GM23248 (cell line): Measurements from ENCODE around the gene RPS6KC1. TPM values are rescaled to one million over a fixed set of nuclear protein-coding genes. Genes with fewer than 3 reads are reported as not detected.

Source experiments
- DNase-seq: peaks from one replicate; pipeline ENCODE4 v3.0.0-alpha.2; 2015
- H2AFZ ChIP-seq: fragments of 200-600 bp; sonication (generic); 2 replicates; pipeline ENCODE4 v1.6.1; 2016; ENCODE audit warnings: antibody characterized with exemption
- H3F3A ChIP-seq: fragments of 200-600 bp; sonication (generic); 2 replicates; pipeline ENCODE4 v1.6.1; 2016; ENCODE audit warnings: mild to moderate bottlenecking, antibody characterized with exemption, mixed run types; ENCODE audit not compliant: insufficient read depth
- H3K27ac ChIP-seq: fragments of 200-600 bp; sonication (generic); 2 replicates; pipeline ENCODE4 v1.5.1; 2016; ENCODE audit warnings: mild to moderate bottlenecking
- H3K27me3 ChIP-seq: fragments of 200-600 bp; sonication (generic); replicated peaks from 2 replicates; pipeline ENCODE4 v1.6.1; 2016; ENCODE audit warnings: mild to moderate bottlenecking; ENCODE audit not compliant: insufficient read depth
- H3K36me3 ChIP-seq: fragments of 200-600 bp; sonication (generic); 2 replicates; pipeline ENCODE4 v1.6.1; 2016; ENCODE audit warnings: low read depth, mild to moderate bottlenecking
- H3K4me1 ChIP-seq: fragments of 200-600 bp; sonication (generic); 2 replicates; pipeline ENCODE4 v1.6.1; 2016; ENCODE audit warnings: mild to moderate bottlenecking; ENCODE audit not compliant: insufficient read depth
- H3K4me2 ChIP-seq: fragments of 200-600 bp; sonication (generic); one replicate; pipeline ENCODE4 v1.6.1; 2016; ENCODE audit warnings: mild to moderate bottlenecking; ENCODE audit not compliant: unreplicated experiment
- H3K4me3 ChIP-seq: fragments of 200-600 bp; sonication (generic); 2 replicates; pipeline ENCODE4 v1.5.1; 2016; ENCODE audit warnings: mild to moderate bottlenecking
- H3K79me2 ChIP-seq: fragments of 200-600 bp; sonication (generic); 2 replicates; pipeline ENCODE4 v1.6.1; 2016; ENCODE audit warnings: mild to moderate bottlenecking; ENCODE audit not compliant: insufficient read depth
- H3K9ac ChIP-seq: fragments of 200-600 bp; sonication (generic); 2 replicates; pipeline ENCODE4 v1.6.1; 2016; ENCODE audit warnings: mild to moderate bottlenecking
- H3K9me2 ChIP-seq: fragments of 200-600 bp; sonication (generic); 2 replicates; pipeline ENCODE4 v1.6.1; 2016; ENCODE audit warnings: mixed run types, mild to moderate bottlenecking, moderate library complexity; ENCODE audit not compliant: insufficient read depth
- H3K9me3 ChIP-seq: fragments of 200-600 bp; sonication (generic); one replicate; pipeline ENCODE4 v1.6.1; 2017; ENCODE audit warnings: low read depth
- H4K20me1 ChIP-seq: fragments of 200-600 bp; sonication (generic); 2 replicates; pipeline ENCODE4 v1.6.0; 2016; ENCODE audit not compliant: insufficient read depth
- EZH2 ChIP-seq: fragments of 200-600 bp; sonication (generic); IDR thresholded peaks from 2 replicates; pipeline ENCODE4 v1.6.1; 2018; ENCODE audit warnings: antibody characterized with exemption, mild to moderate bottlenecking; ENCODE audit not compliant: insufficient read depth, poor library complexity, severe bottlenecking
- EZH2phosphoT487 ChIP-seq: fragments of 200-600 bp; sonication (generic); IDR thresholded peaks from 2 replicates; pipeline ENCODE4 v1.6.1; 2018; ENCODE audit warnings: antibody characterized with exemption, moderate library complexity, mild to moderate bottlenecking, low read depth; ENCODE audit not compliant: insufficient read depth
- WGBS, 2 experiments: methylation state at CpG; one replicate each; pipeline ENCODE4 v1.1.6; 2015 to 2017; ENCODE audit warnings: low lambda C conversion rate in 2 of 2, low coverage in 1 of 2; ENCODE audit errors: missing lambda C conversion rate in 2 of 2; 5-methylcytosine and 5-hydroxymethylcytosine counted together
- in situ Hi-C: fragments of 300-500 bp; cut with MboI; formaldehyde crosslinking; loops from 2 replicates; pipeline ENCODE4 v1.15.0; 2020
- polyA plus RNA-seq: library from polyadenylated mRNA; unstranded; fragments of >200 nt; fragmentation: Nextera tagmentation; extraction: Ambion mirVana; gene quantifications from 2 replicates; pipeline ENCODE4 v1.2.1, GENCODE V29; 2016
- total RNA-seq: library from RNA; depleted of rRNA; stranded (reverse); fragments of >200 nt; shearing (Covaris generic); gene quantifications from 2 replicates; pipeline ENCODE4 v1.2.3, GENCODE V29; 2014

Gene RPS6KC1
- total and polyA plus RNA-seq, 2 experiments from 2014 or later = 16.4 to 16.8 TPM

DNA sequence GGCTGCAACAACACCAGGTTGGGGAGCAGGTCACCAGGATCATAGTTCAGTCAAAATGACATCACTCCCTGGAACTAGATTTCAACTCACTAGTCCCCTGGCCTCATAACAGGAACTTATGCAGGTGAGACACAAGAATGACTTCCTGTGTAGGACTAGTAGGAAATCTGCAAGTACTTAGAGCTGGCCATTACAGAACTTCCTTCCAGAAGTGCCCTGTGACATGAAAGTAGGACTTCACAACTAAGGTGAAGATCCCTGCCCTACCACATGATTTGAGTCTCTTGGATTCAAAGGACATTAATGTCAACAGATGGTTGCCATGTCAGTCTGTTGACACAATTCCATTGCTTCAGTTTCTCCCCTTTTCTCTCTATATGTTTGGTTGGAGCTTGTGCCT, 223.1 kb downstream of the RPS6KC1 start:
- H2AFZ ChIP-seq = no peak overlapping the region
- no peaks in the 10 kb centered on the region for H3K9me2 ChIP-seq
- H3K4me2 ChIP-seq = no peak overlapping the region
- TF ChIP-seq EZH2phosphoT487 = no peak
- TF ChIP-seq EZH2 = no peak
- peaks cover 6% of the 10 kb centered on the region; the same call in 1 of the 2 replicates for H3K36me3 ChIP-seq
- H3K9me3 ChIP-seq = no peaks in the 10 kb centered on the region
- H3K4me1 ChIP-seq = 0 out of 2 replicates have a peak, but pooled peaks cover 7% of the 10 kb centered on the region
- no peak overlapping the region for H3K9ac ChIP-seq
- in situ Hi-C loops = no loop called here
- DNase-seq = no peak
- no peak overlapping the region for H3K4me3 ChIP-seq
- peak overlapping the region; percentile 51 for H3K27ac ChIP-seq
- H4K20me1 ChIP-seq = no peaks in the 10 kb centered on the region; the same call in 1 of the 2 replicates
- no peaks in the 10 kb centered on the region for H3F3A ChIP-seq
- H3K79me2 ChIP-seq = no peaks in the 10 kb centered on the region
- no peaks in the 10 kb centered on the region for H3K27me3 ChIP-seq

DNA sequence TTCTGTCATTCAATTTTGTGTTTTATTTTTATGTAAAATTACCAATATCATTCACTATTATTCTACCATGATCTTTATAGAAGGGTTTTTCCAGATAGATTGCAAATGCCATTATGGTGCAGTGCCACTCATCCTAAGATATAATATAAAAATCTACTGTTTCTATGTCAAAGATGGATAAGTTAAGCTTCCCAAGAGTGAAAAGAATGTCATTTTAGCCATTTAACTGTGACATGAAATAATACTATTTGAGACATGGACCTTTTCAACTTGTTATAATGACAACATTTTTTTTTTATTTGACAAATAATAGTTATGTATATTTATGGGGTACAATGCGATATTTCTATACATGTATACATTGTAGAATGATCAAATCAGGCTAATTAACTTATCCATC, 224.3 kb downstream of the RPS6KC1 start:
- Histone ChIP-seq H3K9me2 (no peaks in the 10 kb centered on the region), H3F3A (no peaks in the 10 kb centered on the region), H3K4me1 (0 out of 2 replicates have a peak, but pooled peaks cover 7% of the 10 kb centered on the region), H4K20me1 (no peaks in the 10 kb centered on the region; the same call in 1 of the 2 replicates), H3K27ac (no peak overlapping the region), H3K9me3 (no peaks in the 10 kb centered on the region), H3K4me3 (no peak overlapping the region), H3K27me3 (no peaks in the 10 kb centered on the region), H2AFZ (no peak overlapping the region), H3K9ac (no peak overlapping the region), H3K4me2 (no peak overlapping the region), H3K79me2 (no peaks in the 10 kb centered on the region), H3K36me3 (peaks cover 6% of the 10 kb centered on the region; the same call in 1 of the 2 replicates)
- WGBS, 2 experiments = 98 to 100% methylated on average over 1 of the region's 1 CpG
- in situ Hi-C loops = no loop called here
- TF ChIP-seq EZH2phosphoT487 (no peak), EZH2 (no peak)
- no peak for DNase-seq

DNA sequence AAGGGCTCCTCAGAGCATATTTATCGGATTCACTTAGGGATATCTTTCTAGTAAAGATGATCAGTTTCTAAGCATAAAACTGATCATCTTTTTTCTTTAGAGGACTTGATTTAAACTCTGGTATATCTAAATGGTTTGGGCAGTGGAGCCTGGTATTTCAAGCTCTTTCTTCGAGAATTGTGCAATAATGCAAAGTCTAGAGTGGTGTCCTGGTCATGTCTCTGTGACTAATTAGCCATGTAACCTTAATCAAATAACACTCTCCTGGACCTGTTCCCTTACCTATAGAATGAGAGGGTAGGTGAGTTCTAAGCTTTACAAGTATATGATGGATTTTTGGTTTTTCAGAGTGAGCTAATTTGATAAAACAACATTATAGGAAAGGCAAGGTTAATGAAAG, 225.2 kb downstream of the RPS6KC1 start:
- no peaks in the 10 kb centered on the region for H3K79me2 ChIP-seq
- no peak for DNase-seq
- H4K20me1 ChIP-seq = no peaks in the 10 kb centered on the region; the same call in 1 of the 2 replicates
- no peaks in the 10 kb centered on the region for H3K9me3 ChIP-seq
- no peak overlapping the region for H2AFZ ChIP-seq
- no peak overlapping the region for H3K4me3 ChIP-seq
- no peaks in the 10 kb centered on the region for H3F3A ChIP-seq
- 94 to 96% methylated on average over 2 of the region's 2 CpGs for WGBS, 2 experiments
- no peak overlapping the region for H3K27ac ChIP-seq
- H3K4me1 ChIP-seq = 0 out of 2 replicates have a peak, but pooled peaks cover 7% of the 10 kb centered on the region
- H3K4me2 ChIP-seq = no peak overlapping the region
- no peak overlapping the region for H3K9ac ChIP-seq
- no peaks in the 10 kb centered on the region for H3K9me2 ChIP-seq
- H3K36me3 ChIP-seq = peaks cover 6% of the 10 kb centered on the region; the same call in 1 of the 2 replicates
- no peaks in the 10 kb centered on the region for H3K27me3 ChIP-seq
- in situ Hi-C loops = no loop called here
- TF ChIP-seq EZH2 (no peak), EZH2phosphoT487 (no peak)

DNA sequence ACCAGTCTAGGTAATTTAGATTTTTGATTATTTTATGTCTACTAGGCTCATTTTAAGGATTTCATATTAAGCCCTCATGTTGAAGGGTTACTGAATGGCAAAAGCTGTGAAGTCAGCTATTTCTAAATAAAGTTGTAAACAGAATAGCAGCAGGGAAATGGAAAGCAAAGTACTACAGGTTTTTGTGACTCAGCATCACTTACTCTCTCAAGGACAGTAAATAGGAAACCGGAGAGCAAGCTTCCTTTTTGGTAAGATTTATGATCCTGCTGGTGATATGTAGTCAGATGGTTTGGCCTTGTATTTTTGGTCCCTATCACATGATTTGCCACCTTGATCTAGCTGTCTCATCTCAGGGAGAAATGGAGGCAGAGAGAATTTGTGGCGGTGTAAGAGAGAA, 226.0 kb downstream of the RPS6KC1 start:
- H3K79me2 ChIP-seq = no peaks in the 10 kb centered on the region
- H3K9me2 ChIP-seq = no peaks in the 10 kb centered on the region
- H3K27ac ChIP-seq = no peak overlapping the region
- no peaks in the 10 kb centered on the region for H3K9me3 ChIP-seq
- H3K4me1 ChIP-seq = 0 out of 2 replicates have a peak, but pooled peaks cover 7% of the 10 kb centered on the region
- DNase-seq = no peak
- H3K27me3 ChIP-seq = no peaks in the 10 kb centered on the region
- H3K4me2 ChIP-seq = no peak overlapping the region
- no peaks in the 10 kb centered on the region for H3F3A ChIP-seq
- no peak overlapping the region for H2AFZ ChIP-seq
- H3K4me3 ChIP-seq = no peak overlapping the region
- H3K9ac ChIP-seq = no peak overlapping the region
- H4K20me1 ChIP-seq = no peaks in the 10 kb centered on the region; the same call in 1 of the 2 replicates
- TF ChIP-seq EZH2 = no peak
- no peak for TF ChIP-seq EZH2phosphoT487
- peaks cover 6% of the 10 kb centered on the region; the same call in 1 of the 2 replicates for H3K36me3 ChIP-seq
- in situ Hi-C loops = no loop called here
- 100% methylated on average over 2 of the region's 2 CpGs for WGBS, 2 experiments

DNA sequence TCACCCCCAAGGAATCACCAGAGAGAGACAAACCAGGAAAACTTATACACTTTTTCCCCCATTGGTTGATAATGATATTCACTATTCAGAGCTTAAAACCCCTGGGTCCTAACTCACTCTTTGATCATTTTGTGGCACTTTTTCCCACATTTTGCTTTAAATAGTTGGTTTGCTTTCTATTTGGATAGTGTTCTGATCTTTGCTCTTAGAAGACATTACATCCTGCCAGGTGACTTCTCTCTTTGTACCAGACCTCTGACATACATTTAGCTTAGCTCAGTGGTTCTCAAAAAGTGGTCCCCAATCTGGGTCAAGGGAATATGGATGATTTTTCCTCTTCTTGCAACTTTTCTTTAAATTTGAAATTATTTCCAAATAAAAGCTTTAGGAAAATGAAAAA, 228.4 kb downstream of the RPS6KC1 start:
- Histone ChIP-seq H3K4me2 (no peak overlapping the region), H4K20me1 (no peaks in the 10 kb centered on the region), H3K9me3 (no peaks in the 10 kb centered on the region), H3F3A (peaks cover 16% of the 10 kb centered on the region; the same call in 1 of the 2 replicates), H3K9me2 (no peaks in the 10 kb centered on the region), H3K4me1 (peaks cover 4% of the 10 kb centered on the region), H3K27me3 (no peaks in the 10 kb centered on the region), H2AFZ (no peak overlapping the region), H3K36me3 (no peaks in the 10 kb centered on the region; the same call in 1 of the 2 replicates), H3K9ac (no peak overlapping the region), H3K79me2 (no peaks in the 10 kb centered on the region), H3K27ac (no peak overlapping the region), H3K4me3 (no peak overlapping the region)
- in situ Hi-C loops = no loop called here
- DNase-seq = no peak
- TF ChIP-seq EZH2phosphoT487 (no peak), EZH2 (no peak)
